ENCODE data around the gene CD34. TPM values are rescaled to one million over a fixed set of nuclear protein-coding genes. Genes with fewer than 3 reads are reported as not detected.

CD34 gene
- total and polyA plus RNA-seq, 2 donors (not counting 1 experiment from before 2014, with no cell fraction given): under 0.01 to 0.51 TPM

DNA sequence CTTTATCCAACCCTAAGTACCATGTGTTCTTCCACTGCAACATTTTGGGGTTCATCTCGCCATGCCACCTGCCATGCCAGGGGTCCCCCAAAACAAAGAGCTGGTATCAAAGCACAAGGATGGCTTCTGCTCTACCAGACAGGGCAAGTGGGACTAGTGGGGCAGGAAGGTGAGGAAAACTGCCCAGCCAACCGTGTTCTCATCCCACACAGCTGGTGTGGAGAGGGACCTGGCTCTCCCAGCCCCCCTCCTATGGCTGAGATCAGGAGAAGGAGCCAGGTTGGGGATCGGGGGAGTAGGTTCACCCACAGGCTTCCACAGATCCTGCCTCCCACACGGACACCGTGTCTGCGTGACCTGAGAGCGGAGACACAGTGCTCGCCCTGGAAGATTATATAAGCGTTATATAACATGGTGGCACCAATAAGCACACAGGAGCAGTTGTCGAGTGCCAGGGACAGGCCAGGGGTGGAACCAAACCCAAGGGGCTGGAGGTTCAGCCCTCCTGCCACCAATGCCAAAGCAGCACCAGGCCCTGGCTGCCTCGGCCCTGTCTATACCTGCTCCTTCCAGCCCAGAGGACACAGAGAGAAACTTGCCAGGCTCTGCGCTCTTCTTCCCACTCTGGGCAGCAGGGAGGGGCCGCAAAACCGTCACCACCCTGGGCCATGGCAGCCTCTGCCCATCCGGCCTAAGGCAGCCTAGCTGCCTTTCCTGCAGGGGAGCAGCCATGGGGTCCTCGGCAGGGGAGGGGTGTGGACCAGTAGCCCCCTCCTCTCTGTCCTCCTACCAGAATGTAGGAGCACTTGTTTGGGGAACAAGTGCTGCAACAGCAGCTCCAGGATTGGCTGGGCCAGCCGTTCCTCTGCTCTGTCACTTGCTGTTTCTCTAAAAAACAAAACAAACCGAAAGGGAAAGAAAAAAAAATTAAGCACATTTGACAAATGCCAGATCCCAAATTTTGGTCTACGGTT is 43.5 kb downstream of the CD34 start:
- H3K9ac ChIP-seq (ENCODE audit: insufficient read depth, low read length): peak overlapping the region; percentile 83
- H3K27ac ChIP-seq (ENCODE audit: insufficient read depth, low read length): peak overlapping the region; percentile 71
- H3K9me3 ChIP-seq (ENCODE audit: control insufficient read depth, insufficient read depth, low read depth, low read length): no peaks in the 10 kb centered on the region
- H2AFZ ChIP-seq (ENCODE audit: low read length): no peak overlapping the region
- H3K36me3 ChIP-seq (ENCODE audit: control insufficient read depth, insufficient read depth, low read length): no peaks in the 10 kb centered on the region
- H3K79me2 ChIP-seq (ENCODE audit: control insufficient read depth, insufficient read depth, low read length): peaks cover 18% of the 10 kb centered on the region
- no peaks in the 10 kb centered on the region for H4K20me1 ChIP-seq (ENCODE audit: control insufficient read depth, extremely low read depth, insufficient read depth, low read length)
- DNase-seq (ENCODE audit: low read depth in 2 of 2): peak in 1 of 2 donors; percentile 12
- H3K4me2 ChIP-seq (ENCODE audit: extremely low read depth, insufficient read depth, low read length): peak overlapping the region; percentile 97
- H3K4me1 ChIP-seq (ENCODE audit: control insufficient read depth, extremely low read depth, insufficient read depth, low read length): peaks cover 20% of the 10 kb centered on the region
- peak overlapping the region; percentile 58 to 86 (median 76) for H3K4me3 ChIP-seq (replicated peaks in 1 of 4; ENCODE audit: control extremely low read depth in 1 of 4, insufficient read depth in 1 of 4, low read depth in 3 of 4, low read length in 4 of 4)
- no peaks in the 10 kb centered on the region for H3K27me3 ChIP-seq (ENCODE audit: control insufficient read depth, insufficient read depth, low read length)
- TF ChIP-seq, protein P1, sequence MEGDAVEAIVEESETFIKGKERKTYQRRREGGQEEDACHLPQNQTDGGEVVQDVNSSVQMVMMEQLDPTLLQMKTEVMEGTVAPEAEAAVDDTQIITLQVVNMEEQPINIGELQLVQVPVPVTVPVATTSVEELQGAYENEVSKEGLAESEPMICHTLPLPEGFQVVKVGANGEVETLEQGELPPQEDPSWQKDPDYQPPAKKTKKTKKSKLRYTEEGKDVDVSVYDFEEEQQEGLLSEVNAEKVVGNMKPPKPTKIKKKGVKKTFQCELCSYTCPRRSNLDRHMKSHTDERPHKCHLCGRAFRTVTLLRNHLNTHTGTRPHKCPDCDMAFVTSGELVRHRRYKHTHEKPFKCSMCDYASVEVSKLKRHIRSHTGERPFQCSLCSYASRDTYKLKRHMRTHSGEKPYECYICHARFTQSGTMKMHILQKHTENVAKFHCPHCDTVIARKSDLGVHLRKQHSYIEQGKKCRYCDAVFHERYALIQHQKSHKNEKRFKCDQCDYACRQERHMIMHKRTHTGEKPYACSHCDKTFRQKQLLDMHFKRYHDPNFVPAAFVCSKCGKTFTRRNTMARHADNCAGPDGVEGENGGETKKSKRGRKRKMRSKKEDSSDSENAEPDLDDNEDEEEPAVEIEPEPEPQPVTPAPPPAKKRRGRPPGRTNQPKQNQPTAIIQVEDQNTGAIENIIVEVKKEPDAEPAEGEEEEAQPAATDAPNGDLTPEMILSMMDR (conservative IDR thresholded peaks at IDR 0.05 in 1 of 2, IDR thresholded peaks at IDR 0.05 in 1 of 2; ENCODE audit: low read depth in 1 of 2, low read length in 2 of 2): no peak
- TF ChIP-seq EZH2 (IDR thresholded peaks at IDR 0.05; ENCODE audit: low read length, missing control alignments): no peak

- peak in 1 of 2 donors; percentile 64 for DNase-seq (ENCODE audit: low read depth in 2 of 2)
- Histone ChIP-seq H3K27ac (ENCODE audit: insufficient read depth, low read length) (peak overlapping the region; percentile 71), H4K20me1 (ENCODE audit: control insufficient read depth, extremely low read depth, insufficient read depth, low read length) (no peaks in the 10 kb centered on the region), H2AFZ (ENCODE audit: low read length) (peak overlapping the region; percentile 73), H3K27me3 (ENCODE audit: control insufficient read depth, insufficient read depth, low read length) (no peaks in the 10 kb centered on the region), H3K9me3 (ENCODE audit: control insufficient read depth, insufficient read depth, low read depth, low read length) (no peaks in the 10 kb centered on the region), H3K36me3 (ENCODE audit: control insufficient read depth, insufficient read depth, low read length) (no peaks in the 10 kb centered on the region), H3K4me2 (ENCODE audit: extremely low read depth, insufficient read depth, low read length) (peak overlapping the region; percentile 97), H3K4me3 (replicated peaks in 1 of 4; ENCODE audit: control extremely low read depth in 1 of 4, insufficient read depth in 1 of 4, low read depth in 3 of 4, low read length in 4 of 4) (peak overlapping the region in 2 of 4 experiments; percentile 79 to 86), H3K9ac (ENCODE audit: insufficient read depth, low read length) (peak overlapping the region; percentile 52), H3K4me1 (ENCODE audit: control insufficient read depth, extremely low read depth, insufficient read depth, low read length) (peaks cover 22% of the 10 kb centered on the region), H3K79me2 (ENCODE audit: control insufficient read depth, insufficient read depth, low read length) (peaks cover 18% of the 10 kb centered on the region)
- TF ChIP-seq, protein P1 (conservative IDR thresholded peaks at IDR 0.05 in 1 of 2, IDR thresholded peaks at IDR 0.05 in 1 of 2; ENCODE audit: low read depth in 1 of 2, low read length in 2 of 2): no peak
- TF ChIP-seq EZH2 (IDR thresholded peaks at IDR 0.05; ENCODE audit: low read length, missing control alignments): no peak
Measured at GRCh38 chr1:207866471-207867135, 44.3 kb downstream of the CD34 start.

DNA sequence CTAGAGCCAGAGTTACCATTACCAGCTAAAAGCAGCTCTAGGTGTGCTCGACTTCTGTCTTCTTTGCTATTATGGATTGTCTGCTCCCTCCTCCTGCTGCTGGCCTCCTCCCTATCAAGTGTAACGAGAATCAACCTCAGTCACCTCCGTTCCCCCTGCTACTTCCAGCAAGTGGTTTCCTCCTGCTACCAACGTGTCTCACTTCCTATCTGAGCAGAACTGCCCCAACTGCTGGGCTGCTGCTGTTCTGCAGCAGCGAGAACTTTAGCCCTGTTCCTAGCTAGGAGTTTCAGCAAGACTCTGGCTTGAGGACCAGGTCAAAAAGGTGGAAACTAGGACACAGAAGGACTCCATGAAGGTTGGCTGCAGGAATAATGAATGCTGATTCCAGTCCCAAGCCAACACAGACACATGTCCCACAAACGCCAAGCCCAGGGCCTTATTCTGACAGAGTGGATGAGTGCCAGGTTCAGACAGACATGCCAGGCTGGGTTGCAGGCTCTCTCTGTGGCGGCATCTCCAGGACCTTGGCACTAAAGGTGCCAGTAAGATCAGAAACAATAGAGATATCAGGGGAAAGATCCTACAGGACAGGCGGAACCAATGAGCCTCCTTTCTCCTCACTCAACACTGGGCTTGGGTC is 46.9 kb downstream of the CD34 start:
- Histone ChIP-seq H3K27me3 (ENCODE audit: control insufficient read depth, insufficient read depth, low read length) (no peaks in the 10 kb centered on the region), H3K9ac (ENCODE audit: insufficient read depth, low read length) (no peak overlapping the region), H3K4me2 (ENCODE audit: extremely low read depth, insufficient read depth, low read length) (no peak overlapping the region), H3K4me1 (ENCODE audit: control insufficient read depth, extremely low read depth, insufficient read depth, low read length) (peaks cover 21% of the 10 kb centered on the region), H3K4me3 (replicated peaks in 1 of 4; ENCODE audit: control extremely low read depth in 1 of 4, insufficient read depth in 1 of 4, low read depth in 3 of 4, low read length in 4 of 4) (no peak overlapping the region), H2AFZ (ENCODE audit: low read length) (no peak overlapping the region), H3K9me3 (ENCODE audit: control insufficient read depth, insufficient read depth, low read depth, low read length) (no peaks in the 10 kb centered on the region), H3K27ac (ENCODE audit: insufficient read depth, low read length) (no peak overlapping the region), H3K79me2 (ENCODE audit: control insufficient read depth, insufficient read depth, low read length) (peaks cover 24% of the 10 kb centered on the region), H3K36me3 (ENCODE audit: control insufficient read depth, insufficient read depth, low read length) (no peaks in the 10 kb centered on the region), H4K20me1 (ENCODE audit: control insufficient read depth, extremely low read depth, insufficient read depth, low read length) (no peaks in the 10 kb centered on the region)
- TF ChIP-seq, protein P1 (conservative IDR thresholded peaks at IDR 0.05 in 1 of 2, IDR thresholded peaks at IDR 0.05 in 1 of 2; ENCODE audit: low read depth in 1 of 2, low read length in 2 of 2): no peak
- no peak for TF ChIP-seq EZH2 (IDR thresholded peaks at IDR 0.05; ENCODE audit: low read length, missing control alignments)
- no peak for DNase-seq (ENCODE audit: low read depth in 2 of 2)
